ENCODE measurements around the gene CYLC1.

The CYLC1 gene

GRCh38 chrX:83860846-83861245 is at the start of gene CYLC1:
TSS of gene CYLC1 (plus strand) at chrX:83861146. CDS start at chrX:83861183, 37 bp downstream.
- no peak for DNase-seq

GRCh38 chrX:83819304-83819703 is 41.6 kb upstream of the CYLC1 start:
- DNase-seq: no peak

DNA sequence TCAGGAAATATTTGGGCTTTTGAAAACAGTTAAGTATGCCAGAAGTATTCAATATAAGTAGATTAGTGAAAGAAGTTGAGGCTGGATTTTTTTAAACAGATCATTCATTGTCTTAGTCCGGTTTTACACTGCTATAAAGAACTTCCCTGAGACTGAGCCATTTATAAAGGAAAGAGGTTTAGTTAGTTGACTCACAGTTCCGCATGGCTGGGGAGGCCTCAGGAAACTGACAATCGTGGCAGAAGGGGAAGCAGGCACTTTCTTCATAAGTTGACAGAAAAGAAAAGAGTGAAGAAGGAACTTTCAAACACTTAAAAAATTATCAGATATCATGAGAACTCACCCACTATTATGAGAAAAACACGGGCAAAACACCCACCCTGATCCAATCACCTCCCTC is 31.1 kb upstream of the CYLC1 start:
- no peak for DNase-seq

DNA sequence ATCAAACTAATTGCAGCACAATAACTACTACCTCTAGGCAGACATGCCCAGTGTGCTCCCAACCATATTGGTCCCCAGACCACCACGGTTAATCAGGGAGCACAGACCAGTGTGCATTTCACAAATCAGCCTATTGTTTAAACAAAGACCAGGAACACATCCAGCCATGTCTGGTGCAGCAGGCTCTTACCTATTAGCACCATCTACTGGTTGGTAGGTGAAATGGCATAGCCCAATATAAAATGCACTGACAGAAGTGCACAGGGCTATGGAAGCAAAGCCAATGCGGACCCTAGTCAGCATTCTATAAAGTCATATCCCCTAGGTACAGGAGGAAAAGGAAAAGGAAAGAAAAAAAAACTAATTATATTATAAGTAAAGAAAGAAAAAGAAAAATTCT is 15.5 kb upstream of the CYLC1 start:
- DNase-seq: peak in 1 of 2 donors; percentile 0

DNA sequence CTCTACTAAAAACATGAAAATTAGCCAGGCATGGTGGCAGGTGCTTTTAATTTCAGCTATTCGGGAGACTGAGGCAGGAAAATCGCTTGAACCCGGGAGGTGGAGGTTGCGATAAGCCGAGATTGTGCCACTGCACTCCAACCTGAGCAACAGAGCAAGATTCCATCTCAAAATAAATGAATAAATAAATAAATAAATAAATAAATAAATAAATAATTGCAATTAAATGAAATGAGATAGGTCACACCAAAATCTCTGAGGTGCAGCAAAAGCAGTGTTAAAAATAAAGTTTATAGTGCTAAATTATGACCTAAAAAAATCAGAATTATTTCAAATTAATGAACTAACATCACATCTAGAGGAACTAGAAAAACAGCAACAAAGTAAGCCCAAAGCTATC is 13.6 kb upstream of the CYLC1 start:
- no peak for DNase-seq

- DNase-seq: no peak
These were observed 27.6 kb downstream of the CYLC1 start for GRCh38 chrX:83888585-83888984.

DNA sequence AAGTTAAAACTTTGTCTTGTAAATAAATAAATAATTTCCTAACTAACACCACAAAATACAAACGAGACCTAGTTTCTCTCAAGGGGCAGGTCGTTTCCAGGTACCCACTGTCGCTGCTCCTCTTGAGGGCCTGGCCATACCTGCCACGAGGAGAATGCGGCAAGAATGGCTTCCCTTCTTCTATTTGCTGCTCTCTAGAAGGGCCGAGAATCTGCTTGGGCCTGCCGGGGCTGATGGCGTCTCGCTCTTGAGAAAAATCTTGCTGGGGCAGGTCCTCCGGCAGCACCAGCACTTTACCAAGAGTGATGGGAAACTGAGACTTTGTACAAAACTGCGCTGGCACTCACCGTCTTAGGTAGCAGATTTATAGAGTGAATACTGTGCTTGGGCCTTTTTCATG is 31.5 kb downstream of the CYLC1 start:
- DNase-seq: no peak

GRCh38 chrX:83906921-83907320 is 46.0 kb downstream of the CYLC1 start:
- no peak for DNase-seq

GRCh38 chrX:83916525-83916924 is 55.6 kb downstream of the CYLC1 start:
- no peak for DNase-seq

DNA sequence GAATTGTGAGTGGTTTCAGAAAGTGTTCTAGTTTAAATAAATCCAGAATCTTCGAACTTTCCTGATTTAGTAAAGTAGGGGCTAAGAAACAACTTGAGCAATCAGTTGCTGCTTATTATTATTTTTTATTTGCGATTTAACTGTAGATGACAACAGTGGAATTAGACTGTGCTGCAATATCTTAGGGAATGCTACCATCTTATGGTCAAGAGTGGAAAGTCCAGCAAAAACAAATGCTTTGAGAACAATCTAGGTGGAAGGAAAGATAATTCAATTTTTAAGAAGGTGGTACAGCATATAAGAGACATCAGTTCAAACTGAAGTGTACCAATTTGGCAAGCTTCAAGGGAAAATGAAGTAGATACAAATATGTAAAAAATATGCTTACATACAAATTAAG is 73.3 kb downstream of the CYLC1 start:
- no peak for DNase-seq

All from bone marrow (tissue), 2 donors.